Upper lobe of left lung (tissue), 4 donors: ENCODE measurements around the gene CDK16.

Experiments used
- POLR2A ChIP-seq, 4 donors: fragments of 450-650 bp; IDR thresholded peaks; one replicate each; pipeline ENCODE4 v1.5.1; 2016 to 2017; ENCODE audit warnings: antibody characterized with exemption in 4 of 4, mild to moderate bottlenecking in 2 of 4
- TF ChIP-seq, protein P1 (sequence below), 6 experiments: fragments of 450-650 bp in 4 of 6; fragments of 200-600 bp in 2 of 6; sonication (generic) in 2 of 6; IDR thresholded peaks; one replicate each; pipeline ENCODE4 v1.5.1; 2016 to 2019; ENCODE audit warnings: antibody characterized with exemption in 6 of 6

DNA sequence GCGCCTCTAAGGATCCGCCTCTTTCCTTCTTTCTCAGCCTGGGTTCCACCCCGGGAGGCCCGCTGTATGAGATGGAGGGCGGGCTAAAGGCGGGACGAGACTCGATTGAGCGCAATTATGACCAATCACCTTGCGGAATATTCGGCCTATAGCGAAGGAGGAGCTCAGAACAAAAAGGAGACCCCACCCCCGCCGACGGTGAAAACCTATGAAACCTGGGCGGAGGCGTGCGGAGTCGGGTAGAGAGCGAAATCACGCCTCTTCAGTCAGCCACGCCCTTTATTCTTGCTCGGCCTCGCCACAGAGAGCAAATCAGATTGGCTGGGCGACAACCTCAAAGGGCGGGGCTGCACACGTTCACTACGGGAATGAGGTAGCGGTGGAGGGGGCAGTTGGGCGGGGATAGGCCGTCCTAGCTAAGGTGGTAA, 615 bp upstream of the CDK16 start:
- TF ChIP-seq, protein P1, sequence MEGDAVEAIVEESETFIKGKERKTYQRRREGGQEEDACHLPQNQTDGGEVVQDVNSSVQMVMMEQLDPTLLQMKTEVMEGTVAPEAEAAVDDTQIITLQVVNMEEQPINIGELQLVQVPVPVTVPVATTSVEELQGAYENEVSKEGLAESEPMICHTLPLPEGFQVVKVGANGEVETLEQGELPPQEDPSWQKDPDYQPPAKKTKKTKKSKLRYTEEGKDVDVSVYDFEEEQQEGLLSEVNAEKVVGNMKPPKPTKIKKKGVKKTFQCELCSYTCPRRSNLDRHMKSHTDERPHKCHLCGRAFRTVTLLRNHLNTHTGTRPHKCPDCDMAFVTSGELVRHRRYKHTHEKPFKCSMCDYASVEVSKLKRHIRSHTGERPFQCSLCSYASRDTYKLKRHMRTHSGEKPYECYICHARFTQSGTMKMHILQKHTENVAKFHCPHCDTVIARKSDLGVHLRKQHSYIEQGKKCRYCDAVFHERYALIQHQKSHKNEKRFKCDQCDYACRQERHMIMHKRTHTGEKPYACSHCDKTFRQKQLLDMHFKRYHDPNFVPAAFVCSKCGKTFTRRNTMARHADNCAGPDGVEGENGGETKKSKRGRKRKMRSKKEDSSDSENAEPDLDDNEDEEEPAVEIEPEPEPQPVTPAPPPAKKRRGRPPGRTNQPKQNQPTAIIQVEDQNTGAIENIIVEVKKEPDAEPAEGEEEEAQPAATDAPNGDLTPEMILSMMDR (IDR thresholded peaks at IDR 0.05): no peak
- no peak for TF ChIP-seq POLR2A (IDR thresholded peaks at IDR 0.05)
